Measurements from ENCODE around the gene INPP1.
"Not testable (repeated sequence)": the region's sequence is repeated elsewhere in the genome, so short reads cannot be mapped to it uniquely, and the experiment has no call there.

INPP1 gene

DNA sequence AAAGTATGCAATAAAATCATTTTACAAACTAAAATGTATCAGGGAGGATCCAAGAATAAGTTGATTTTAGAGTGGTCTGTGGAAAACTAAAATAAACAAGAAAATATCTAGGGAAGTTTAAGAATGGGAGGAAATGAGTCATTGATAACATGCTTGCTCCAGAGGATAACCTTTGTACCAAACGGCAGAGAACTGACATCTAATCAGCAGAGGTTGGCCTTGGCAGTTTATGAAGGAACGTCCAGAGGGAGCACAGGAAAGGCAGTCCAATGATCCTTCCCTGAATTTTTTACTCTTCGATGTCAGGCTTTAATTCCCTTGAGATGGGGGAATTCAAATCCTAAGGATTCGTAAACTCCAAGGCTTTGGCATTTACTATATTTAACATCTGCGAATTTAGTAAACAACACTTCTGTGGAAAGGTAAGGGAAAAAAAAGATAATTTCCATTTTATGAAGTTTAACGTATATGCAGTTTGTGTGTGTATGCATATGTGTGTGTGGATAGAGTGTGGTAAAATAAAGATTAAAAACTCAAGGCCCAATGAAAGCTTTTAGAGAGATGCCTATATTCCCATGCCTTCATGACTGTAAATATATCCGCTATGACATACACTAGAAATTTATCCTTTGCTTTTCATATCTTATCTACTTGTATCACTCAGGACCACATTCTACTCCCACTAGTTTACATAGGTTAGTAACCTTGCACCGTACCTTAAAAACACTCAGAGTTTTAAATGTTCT is 8.7 kb upstream of the INPP1 start:
- DNase-seq (ENCODE audit: low read depth), result no peak
- no peaks in the 10 kb centered on the region for H3K36me3 ChIP-seq (ENCODE audit: control insufficient read depth, insufficient read depth, low read length, severe bottlenecking)
- H3K9ac ChIP-seq (ENCODE audit: low read length), result no peak overlapping the region
- H3K9me3 ChIP-seq (ENCODE audit: control insufficient read depth, low read length), result no peaks in the 10 kb centered on the region
- no peak overlapping the region for H3K4me3 ChIP-seq (ENCODE audit: low read length)
- H3K4me1 ChIP-seq (ENCODE audit: control insufficient read depth, insufficient read depth, low read length), result peaks cover 7% of the 10 kb centered on the region
- no peaks in the 10 kb centered on the region for H3K27me3 ChIP-seq (replicated peaks; ENCODE audit: control insufficient read depth, insufficient read depth, low read length)

DNA sequence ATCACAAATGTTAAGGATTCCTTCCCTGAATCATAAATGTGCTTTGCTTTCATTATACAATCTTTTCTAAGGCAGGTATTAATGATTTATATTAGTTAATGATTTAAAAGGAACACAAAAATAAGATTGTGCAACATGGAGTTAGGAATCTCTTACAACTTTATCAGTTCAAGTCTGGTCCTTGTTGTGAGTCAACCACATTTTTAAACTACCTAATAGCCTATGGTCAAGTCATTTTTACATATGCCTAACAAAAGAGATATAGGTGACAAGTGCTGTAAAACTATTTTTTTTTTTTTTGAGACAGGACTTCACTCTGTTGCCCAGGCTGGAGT is 8.2 kb upstream of the INPP1 start:
- Histone ChIP-seq H3K9me3 (ENCODE audit: control insufficient read depth, low read length) (no peaks in the 10 kb centered on the region), H3K27me3 (replicated peaks; ENCODE audit: control insufficient read depth, insufficient read depth, low read length) (no peaks in the 10 kb centered on the region), H3K36me3 (ENCODE audit: control insufficient read depth, insufficient read depth, low read length, severe bottlenecking) (no peaks in the 10 kb centered on the region), H3K4me1 (ENCODE audit: control insufficient read depth, insufficient read depth, low read length) (peaks cover 7% of the 10 kb centered on the region), H3K9ac (ENCODE audit: low read length) (no peak overlapping the region), H3K4me3 (ENCODE audit: low read length) (no peak overlapping the region)
- DNase-seq (ENCODE audit: low read depth), result no peak

DNA sequence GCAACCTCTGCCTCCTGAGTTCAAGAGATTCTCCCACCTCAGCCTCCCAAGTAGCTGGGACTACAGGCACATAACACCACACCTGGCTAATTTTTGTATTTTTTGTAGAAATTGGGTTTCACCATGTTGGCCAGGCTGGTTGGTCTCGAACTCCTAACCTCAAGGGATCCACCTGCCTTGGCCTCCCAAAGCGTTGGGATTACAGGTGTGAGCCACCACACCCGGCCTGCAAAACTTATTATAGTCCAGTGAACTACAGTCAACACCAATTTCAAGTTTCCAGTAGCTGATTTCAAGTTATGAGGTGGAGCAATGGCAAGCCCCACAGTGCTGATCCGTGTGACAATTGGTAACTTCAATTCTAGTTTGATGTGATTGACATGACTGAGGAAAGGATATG is 7.8 kb upstream of the INPP1 start:
- not testable (repeated sequence) for H3K9me3 ChIP-seq (ENCODE audit: control insufficient read depth, low read length); DNase-seq (ENCODE audit: low read depth); H3K36me3 ChIP-seq (ENCODE audit: control insufficient read depth, insufficient read depth, low read length, severe bottlenecking); H3K27me3 ChIP-seq (replicated peaks; ENCODE audit: control insufficient read depth, insufficient read depth, low read length); H3K4me1 ChIP-seq (ENCODE audit: control insufficient read depth, insufficient read depth, low read length); H3K4me3 ChIP-seq (ENCODE audit: low read length); H3K9ac ChIP-seq (ENCODE audit: low read length)

DNA sequence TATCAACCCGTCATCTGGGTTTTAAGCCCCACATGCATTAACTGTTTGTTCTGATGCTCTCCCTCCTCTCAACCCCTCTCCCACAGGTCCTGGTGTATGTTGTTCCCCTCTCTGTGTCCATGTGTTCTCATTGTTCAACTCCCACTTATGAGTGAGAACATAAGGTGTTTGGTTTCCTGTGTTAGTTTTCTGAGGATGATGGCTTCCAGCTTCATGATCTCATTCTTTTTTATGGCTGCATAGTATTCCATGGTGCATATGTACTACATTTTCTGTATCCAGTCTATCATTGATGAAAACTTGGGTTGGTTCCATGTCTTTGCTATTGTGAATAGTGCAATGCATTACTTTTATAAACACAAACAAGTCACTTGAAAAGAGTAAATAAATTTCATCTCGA is 7.0 kb upstream of the INPP1 start:
- Histone ChIP-seq H3K9me3 (ENCODE audit: control insufficient read depth, low read length) (no peaks in the 10 kb centered on the region), H3K4me1 (ENCODE audit: control insufficient read depth, insufficient read depth, low read length) (peaks cover 7% of the 10 kb centered on the region), H3K4me3 (ENCODE audit: low read length) (no peak overlapping the region)

DNA sequence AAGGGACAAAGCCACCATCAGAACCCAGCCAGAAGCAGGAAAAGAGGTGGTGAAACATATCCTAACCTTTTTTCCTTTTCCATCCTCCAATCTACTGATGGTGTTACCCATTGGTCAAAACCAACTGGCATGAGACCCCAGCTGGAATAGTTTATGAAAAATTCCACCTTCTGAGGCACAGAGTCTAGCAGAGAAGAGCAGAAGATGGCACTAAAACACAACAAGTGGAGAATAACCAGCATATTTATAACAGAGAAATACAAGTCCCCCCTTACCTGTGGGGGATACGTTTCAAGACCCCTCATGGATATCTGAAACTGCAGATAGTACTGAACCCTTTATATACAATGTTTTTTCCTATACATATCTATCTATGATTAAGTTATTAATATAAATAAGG is 4.9 kb upstream of the INPP1 start:
- Histone ChIP-seq H3K36me3 (ENCODE audit: control insufficient read depth, insufficient read depth, low read length, severe bottlenecking) (no peaks in the 10 kb centered on the region), H3K4me1 (ENCODE audit: control insufficient read depth, insufficient read depth, low read length) (peaks cover 11% of the 10 kb centered on the region), H3K27me3 (replicated peaks; ENCODE audit: control insufficient read depth, insufficient read depth, low read length) (no peaks in the 10 kb centered on the region), H3K4me3 (ENCODE audit: low read length) (no peak overlapping the region), H3K9me3 (ENCODE audit: control insufficient read depth, low read length) (no peaks in the 10 kb centered on the region), H3K9ac (ENCODE audit: low read length) (no peak overlapping the region)
- no peak for DNase-seq (ENCODE audit: low read depth)

More for the DNA sequence above, 7.0 kb upstream of the INPP1 start:
- Histone ChIP-seq H3K27me3 (replicated peaks; ENCODE audit: control insufficient read depth, insufficient read depth, low read length) (no peaks in the 10 kb centered on the region), H3K9ac (ENCODE audit: low read length) (no peak overlapping the region), H3K36me3 (ENCODE audit: control insufficient read depth, insufficient read depth, low read length, severe bottlenecking) (no peaks in the 10 kb centered on the region)
- no peak for DNase-seq (ENCODE audit: low read depth)

DNA sequence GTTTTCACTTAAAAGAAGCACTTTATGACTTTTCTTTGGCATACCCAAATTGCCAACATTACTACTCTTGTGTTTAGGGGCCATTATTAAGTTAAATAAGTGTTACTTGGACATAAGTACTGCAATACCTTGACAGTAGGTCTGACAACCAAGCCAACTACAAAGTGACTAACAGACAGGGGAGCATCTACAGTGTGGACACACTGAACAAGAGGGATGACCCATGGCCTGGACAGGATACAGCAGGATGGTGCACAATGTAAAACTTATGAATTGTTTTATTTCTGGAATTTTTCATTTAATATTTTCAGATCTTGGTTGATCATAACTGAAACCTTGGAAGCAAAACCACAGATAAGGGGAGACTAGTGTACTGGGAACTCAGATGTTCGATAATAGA is 4.0 kb upstream of the INPP1 start:
- Histone ChIP-seq H3K9ac (ENCODE audit: low read length) (no peak overlapping the region), H3K9me3 (ENCODE audit: control insufficient read depth, low read length) (no peaks in the 10 kb centered on the region), H3K4me3 (ENCODE audit: low read length) (no peak overlapping the region), H3K4me1 (ENCODE audit: control insufficient read depth, insufficient read depth, low read length) (peaks cover 10% of the 10 kb centered on the region), H3K27me3 (replicated peaks; ENCODE audit: control insufficient read depth, insufficient read depth, low read length) (no peaks in the 10 kb centered on the region), H3K36me3 (ENCODE audit: control insufficient read depth, insufficient read depth, low read length, severe bottlenecking) (no peaks in the 10 kb centered on the region)
- DNase-seq (ENCODE audit: low read depth), result no peak

DNA sequence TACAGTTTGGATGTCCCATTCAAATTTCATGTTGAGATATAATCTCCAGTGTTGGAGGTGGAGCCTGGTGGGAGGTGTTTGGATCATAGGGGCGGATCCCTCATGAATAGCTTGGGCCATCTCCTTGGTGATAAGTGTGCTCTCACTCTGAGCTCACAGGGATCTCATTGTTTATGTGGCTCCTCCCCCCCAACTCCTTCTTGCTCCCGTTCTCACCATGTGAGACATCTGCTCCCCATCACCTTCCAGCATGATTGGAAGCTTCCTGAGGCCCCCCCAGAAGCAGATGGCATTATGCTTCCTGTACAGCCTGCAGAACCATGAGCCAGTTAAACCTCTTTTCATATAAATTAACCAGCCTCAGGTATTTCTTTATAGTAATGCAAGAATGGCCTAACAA is 3.0 kb upstream of the INPP1 start:
- no peaks in the 10 kb centered on the region for H3K27me3 ChIP-seq (replicated peaks; ENCODE audit: control insufficient read depth, insufficient read depth, low read length)
- no peak overlapping the region for H3K4me3 ChIP-seq (ENCODE audit: low read length)
- peaks cover 10% of the 10 kb centered on the region for H3K4me1 ChIP-seq (ENCODE audit: control insufficient read depth, insufficient read depth, low read length)
- no peaks in the 10 kb centered on the region for H3K9me3 ChIP-seq (ENCODE audit: control insufficient read depth, low read length)
- H3K9ac ChIP-seq (ENCODE audit: low read length), result no peak overlapping the region
- no peaks in the 10 kb centered on the region for H3K36me3 ChIP-seq (ENCODE audit: control insufficient read depth, insufficient read depth, low read length, severe bottlenecking)
- DNase-seq (ENCODE audit: low read depth), result no peak

DNA sequence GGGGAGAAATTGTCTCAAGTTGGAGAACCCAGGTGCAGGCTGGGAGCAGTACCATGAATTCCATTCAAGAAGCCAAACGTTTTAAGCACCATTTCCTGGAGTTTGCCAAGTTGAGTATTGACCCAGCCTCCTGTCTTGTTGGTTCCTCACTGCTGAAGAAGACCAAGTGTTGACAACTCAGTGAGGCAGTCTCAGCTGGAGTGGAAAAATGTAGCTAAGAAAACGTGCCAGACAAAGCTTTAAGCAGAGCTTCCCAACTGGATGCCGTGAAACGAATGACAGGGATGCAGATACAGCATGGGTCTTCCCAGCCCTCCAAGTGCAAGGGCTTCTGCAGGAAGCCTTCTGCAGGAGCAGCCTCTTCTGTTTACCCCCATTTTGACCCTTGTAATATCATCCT is 778 bp upstream of the INPP1 start:
- Histone ChIP-seq H3K4me3 (ENCODE audit: low read length) (no peak overlapping the region), H3K27me3 (replicated peaks; ENCODE audit: control insufficient read depth, insufficient read depth, low read length) (no peaks in the 10 kb centered on the region), H3K9ac (ENCODE audit: low read length) (no peak overlapping the region), H3K9me3 (ENCODE audit: control insufficient read depth, low read length) (no peaks in the 10 kb centered on the region), H3K4me1 (ENCODE audit: control insufficient read depth, insufficient read depth, low read length) (peaks cover 10% of the 10 kb centered on the region), H3K36me3 (ENCODE audit: control insufficient read depth, insufficient read depth, low read length, severe bottlenecking) (no peaks in the 10 kb centered on the region)
- no peak for DNase-seq (ENCODE audit: low read depth)

DNA sequence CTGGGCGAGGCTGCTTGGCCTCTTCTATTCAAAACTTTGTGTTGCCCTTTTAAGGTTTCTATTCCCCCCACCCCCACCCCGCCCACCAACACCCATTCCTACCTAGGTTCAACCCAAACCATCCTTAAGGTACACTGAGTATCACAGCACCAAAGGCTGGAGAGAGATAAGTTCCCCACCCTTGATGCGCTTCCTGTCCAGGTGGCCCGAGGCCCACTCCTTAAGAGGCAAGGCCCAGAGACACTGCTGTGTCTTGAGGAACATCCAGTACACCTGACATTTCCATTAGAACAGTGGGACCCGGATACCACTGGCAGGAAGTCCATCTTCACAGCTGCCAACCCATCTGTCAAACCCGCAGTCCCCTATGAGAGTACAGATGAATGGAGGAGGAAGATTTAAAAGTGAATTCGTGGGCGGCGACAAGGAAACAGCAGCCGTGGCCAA is 277 bp upstream of the INPP1 start:
- Histone ChIP-seq H3K4me3 (ENCODE audit: low read length) (peak overlapping the region; percentile 91), H3K4me1 (ENCODE audit: control insufficient read depth, insufficient read depth, low read length) (peaks cover 10% of the 10 kb centered on the region), H3K36me3 (ENCODE audit: control insufficient read depth, insufficient read depth, low read length, severe bottlenecking) (no peaks in the 10 kb centered on the region), H3K27me3 (replicated peaks; ENCODE audit: control insufficient read depth, insufficient read depth, low read length) (no peaks in the 10 kb centered on the region), H3K9ac (ENCODE audit: low read length) (peak overlapping the region; percentile 88), H3K9me3 (ENCODE audit: control insufficient read depth, low read length) (no peaks in the 10 kb centered on the region)
- DNase-seq (ENCODE audit: low read depth), result no peak

DNA sequence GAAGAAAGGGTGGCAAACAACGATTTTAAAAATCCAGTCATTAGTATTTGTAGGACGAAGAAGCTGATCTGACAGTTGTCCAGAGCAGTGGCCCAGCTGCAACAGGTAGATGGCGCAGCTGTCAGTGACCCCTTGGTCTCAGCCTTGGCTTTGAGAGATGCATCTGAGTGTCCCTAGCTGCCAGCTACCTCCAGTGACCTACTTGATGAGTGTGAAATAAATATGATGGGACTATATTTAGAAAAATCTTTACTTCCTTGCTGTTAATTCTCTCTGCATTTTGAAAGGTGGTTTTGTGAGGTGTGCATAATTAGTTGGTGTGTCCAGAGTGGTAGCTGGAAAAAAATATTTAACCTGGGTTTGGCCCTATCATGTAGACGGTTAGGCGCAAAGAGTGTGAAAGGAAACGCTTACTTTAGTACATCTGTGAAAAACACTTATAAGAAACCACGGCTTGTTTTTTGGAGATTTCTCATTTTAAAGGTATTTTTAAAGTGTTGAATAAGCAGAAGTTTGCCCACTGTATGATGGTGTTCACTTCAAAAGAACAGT is 963 bp downstream of the INPP1 start:
- peak overlapping the region; percentile 91 for H3K4me3 ChIP-seq (ENCODE audit: low read length)
- peak; percentile 13 for DNase-seq (ENCODE audit: low read depth)

DNA sequence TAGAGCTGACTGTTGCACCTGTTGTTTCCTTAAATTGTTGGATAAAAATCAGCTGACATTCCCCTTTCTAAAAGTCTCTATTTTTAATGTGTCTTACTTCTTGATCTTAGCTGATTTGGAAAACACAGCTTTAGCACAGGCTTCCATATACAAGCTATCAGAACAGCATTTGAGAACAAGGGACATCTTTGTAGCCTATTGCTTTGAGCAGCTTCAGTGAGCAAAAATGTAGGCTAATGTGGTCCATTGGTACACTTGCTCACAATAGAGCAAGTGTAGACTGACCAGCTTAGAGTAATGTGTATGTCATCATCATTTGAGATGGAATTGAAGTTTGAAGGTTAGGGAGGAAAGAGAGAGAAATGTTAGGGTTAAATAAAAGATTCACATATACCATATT is 7.0 kb downstream of the INPP1 start:
- no peaks in the 10 kb centered on the region for H3K27me3 ChIP-seq (replicated peaks; ENCODE audit: control insufficient read depth, insufficient read depth, low read length)
- no peaks in the 10 kb centered on the region for H3K9me3 ChIP-seq (ENCODE audit: control insufficient read depth, low read length)
- no peak overlapping the region for H3K4me3 ChIP-seq (ENCODE audit: low read length)
- peaks cover 19% of the 10 kb centered on the region for H3K4me1 ChIP-seq (ENCODE audit: control insufficient read depth, insufficient read depth, low read length)
- no peak for DNase-seq (ENCODE audit: low read depth)
- no peak overlapping the region for H3K9ac ChIP-seq (ENCODE audit: low read length)
- no peaks in the 10 kb centered on the region for H3K36me3 ChIP-seq (ENCODE audit: control insufficient read depth, insufficient read depth, low read length, severe bottlenecking)

More for the DNA sequence above, 963 bp downstream of the INPP1 start:
- Histone ChIP-seq H3K9ac (ENCODE audit: low read length) (peak overlapping the region; percentile 88), H3K9me3 (ENCODE audit: control insufficient read depth, low read length) (no peaks in the 10 kb centered on the region), H3K27me3 (replicated peaks; ENCODE audit: control insufficient read depth, insufficient read depth, low read length) (no peaks in the 10 kb centered on the region), H3K4me1 (ENCODE audit: control insufficient read depth, insufficient read depth, low read length) (peaks cover 10% of the 10 kb centered on the region), H3K36me3 (ENCODE audit: control insufficient read depth, insufficient read depth, low read length, severe bottlenecking) (no peaks in the 10 kb centered on the region)

DNA sequence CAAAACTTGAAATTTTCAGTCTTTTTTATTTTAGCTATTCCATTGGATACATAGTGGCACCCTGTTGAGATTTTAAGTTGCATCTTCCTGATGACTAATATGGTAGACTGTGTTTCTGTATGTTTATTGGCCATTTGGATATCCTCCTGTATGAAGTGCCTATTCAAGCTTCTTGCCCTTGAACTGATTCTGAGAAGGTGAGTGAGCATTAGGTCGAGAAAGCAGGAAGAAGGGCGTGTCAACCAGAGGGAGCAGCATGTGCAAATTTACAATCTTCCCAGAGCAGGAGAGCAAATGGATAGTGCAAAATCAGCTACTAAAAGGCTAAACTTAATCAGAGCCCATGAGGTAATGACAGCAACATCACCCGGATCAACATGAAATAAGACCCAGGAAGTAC is 8.6 kb downstream of the INPP1 start:
- H3K4me1 ChIP-seq (ENCODE audit: control insufficient read depth, insufficient read depth, low read length), result peaks cover 19% of the 10 kb centered on the region
- H3K9me3 ChIP-seq (ENCODE audit: control insufficient read depth, low read length), result no peaks in the 10 kb centered on the region
- no peaks in the 10 kb centered on the region for H3K27me3 ChIP-seq (replicated peaks; ENCODE audit: control insufficient read depth, insufficient read depth, low read length)
- H3K9ac ChIP-seq (ENCODE audit: low read length), result no peak overlapping the region
- DNase-seq (ENCODE audit: low read depth), result no peak
- no peaks in the 10 kb centered on the region for H3K36me3 ChIP-seq (ENCODE audit: control insufficient read depth, insufficient read depth, low read length, severe bottlenecking)
- H3K4me3 ChIP-seq (ENCODE audit: low read length), result no peak overlapping the region
